Activated naive CD8-positive, alpha-beta T cell (primary cell): Measurements from ENCODE around the gene HOXD10.
A peak's percentile ranks its signal among the peaks of the same experiment; 100 is the strongest.

ENCODE experiments used
- H3K27ac Mint-ChIP-seq: one replicate; pipeline ENCODE4 v1.8.0; 2021; ENCODE audit warnings: mixed read lengths
- H3K27me3 Mint-ChIP-seq: one replicate; pipeline ENCODE4 v1.8.0; 2021; ENCODE audit warnings: mixed read lengths
- H3K36me3 Mint-ChIP-seq: one replicate; pipeline ENCODE4 v1.8.0; 2021; ENCODE audit warnings: mixed read lengths
- H3K4me1 Mint-ChIP-seq: one replicate; pipeline ENCODE4 v1.8.0; 2021; ENCODE audit warnings: low read depth, mixed read lengths
- H3K4me3 Mint-ChIP-seq: one replicate; pipeline ENCODE4 v1.8.0; 2021; ENCODE audit warnings: mild to moderate bottlenecking, mixed read lengths
- H3K9me3 Mint-ChIP-seq: one replicate; pipeline ENCODE4 v1.8.0; 2021; ENCODE audit warnings: low read depth, mixed read lengths

HOXD10 gene

GRCh38 chr2:176079831-176080539 lies 36.6 kb upstream of the HOXD10 start:
- Mint-ChIP-seq H3K4me3 (peak overlapping the region; percentile 63), H3K4me1 (peaks cover 7% of the 10 kb centered on the region), H3K27ac (peak overlapping the region; percentile 61)

DNA sequence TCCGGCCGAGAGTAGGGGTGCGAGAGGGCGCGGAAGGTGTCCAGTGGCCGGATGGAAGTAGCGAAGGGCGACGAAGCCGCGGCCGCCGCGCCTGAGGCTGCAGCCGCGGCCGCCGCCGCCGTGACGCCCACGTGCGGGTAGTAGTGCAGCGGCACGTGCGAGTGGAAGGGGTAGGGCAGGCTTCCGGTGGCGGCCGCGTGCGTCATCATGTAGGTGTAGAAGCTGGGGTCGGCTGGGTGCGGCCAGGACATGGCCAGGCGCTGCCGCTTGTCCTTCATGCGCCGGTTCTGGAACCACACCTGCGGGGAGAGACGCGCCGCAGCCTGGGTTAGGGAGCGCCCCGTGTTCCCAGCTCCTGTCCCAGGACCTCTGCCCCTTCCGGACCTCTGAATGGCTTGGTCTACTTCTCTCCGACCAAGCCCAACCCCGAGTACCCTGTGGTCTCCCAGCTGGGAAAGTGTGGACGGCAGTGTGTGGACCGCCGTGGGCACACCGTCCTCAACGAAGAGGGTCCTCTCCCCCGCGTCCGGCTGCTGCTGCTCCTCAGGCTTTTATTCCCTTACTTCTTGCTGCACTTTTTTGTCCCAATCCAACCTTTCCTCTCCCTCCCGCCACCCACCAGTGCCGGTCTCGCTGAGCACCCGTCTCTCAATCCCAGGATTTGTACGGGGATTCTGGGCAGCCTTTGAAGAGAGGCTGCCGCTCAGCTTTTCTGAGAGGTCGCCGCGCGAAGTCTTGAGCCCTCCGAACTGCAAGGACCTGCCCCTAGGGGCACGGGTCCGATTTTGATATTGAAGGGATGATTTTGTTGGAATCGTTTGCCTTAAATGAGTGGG lies 35.8 kb upstream of the HOXD10 start:
- Mint-ChIP-seq H3K9me3 (peaks cover 15% of the 10 kb centered on the region), H3K4me1 (peaks cover 7% of the 10 kb centered on the region), H3K4me3 (peak overlapping the region; percentile 40), H3K27ac (peak overlapping the region; percentile 85), H3K27me3 (peaks cover 48% of the 10 kb centered on the region), H3K36me3 (peaks cover 12% of the 10 kb centered on the region)

More at GRCh38 chr2:176079831-176080539, 36.6 kb upstream of the HOXD10 start:
- Mint-ChIP-seq H3K36me3 (peaks cover 14% of the 10 kb centered on the region), H3K9me3 (peaks cover 15% of the 10 kb centered on the region), H3K27me3 (peaks cover 53% of the 10 kb centered on the region)

DNA sequence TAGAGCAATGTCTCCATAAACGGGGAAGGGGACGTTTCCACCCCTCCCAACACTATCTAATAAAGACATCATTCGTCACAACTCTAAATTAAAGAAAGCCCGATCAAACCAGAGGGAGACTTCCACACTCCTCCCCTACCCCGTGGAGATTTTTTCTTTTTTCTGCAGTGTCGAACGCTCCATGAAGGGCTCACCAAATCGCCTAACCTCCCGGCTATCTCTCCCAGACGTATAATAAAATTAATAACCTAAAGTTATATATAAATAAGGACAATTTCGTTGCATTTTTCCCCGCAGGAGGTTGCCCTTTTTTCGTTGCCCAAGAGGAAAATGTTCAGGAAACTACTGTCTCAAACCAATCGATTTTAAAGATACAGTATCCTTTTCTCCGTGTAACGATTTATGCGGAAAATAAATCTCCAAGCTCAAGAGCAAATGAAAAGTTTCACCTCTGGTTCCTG lies 35.2 kb upstream of the HOXD10 start:
- H3K9me3 Mint-ChIP-seq: peaks cover 11% of the 10 kb centered on the region
- peaks cover 8% of the 10 kb centered on the region for H3K4me1 Mint-ChIP-seq
- H3K4me3 Mint-ChIP-seq: peak overlapping the region; percentile 40
- H3K27ac Mint-ChIP-seq: peak overlapping the region; percentile 85
- H3K27me3 Mint-ChIP-seq: peaks cover 45% of the 10 kb centered on the region
- H3K36me3 Mint-ChIP-seq: peaks cover 12% of the 10 kb centered on the region

GRCh38 chr2:176081837-176082524 lies 34.6 kb upstream of the HOXD10 start:
- peaks cover 15% of the 10 kb centered on the region for H3K36me3 Mint-ChIP-seq
- H3K4me3 Mint-ChIP-seq: peak overlapping the region; percentile 13
- peak overlapping the region; percentile 72 for H3K27ac Mint-ChIP-seq
- peaks cover 13% of the 10 kb centered on the region for H3K4me1 Mint-ChIP-seq
- H3K27me3 Mint-ChIP-seq: peaks cover 48% of the 10 kb centered on the region
- H3K9me3 Mint-ChIP-seq: peaks cover 8% of the 10 kb centered on the region

DNA sequence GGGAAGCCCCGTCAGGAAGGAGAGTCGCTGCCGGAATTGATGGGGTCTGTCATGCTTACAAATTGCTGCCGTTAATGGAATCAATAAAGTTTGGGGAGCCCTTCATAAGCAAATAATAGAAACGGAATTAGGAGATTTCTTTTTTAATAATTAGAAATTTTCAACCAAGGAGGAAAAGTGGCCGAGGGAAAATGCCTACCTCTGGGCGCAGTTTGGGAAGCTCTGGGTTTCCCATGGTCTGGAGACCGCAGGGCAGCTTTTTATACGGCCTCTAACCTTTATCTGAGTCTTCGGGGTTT lies 34.1 kb upstream of the HOXD10 start:
- H3K27me3 Mint-ChIP-seq: peaks cover 48% of the 10 kb centered on the region
- H3K4me3 Mint-ChIP-seq: no peak overlapping the region
- peaks cover 14% of the 10 kb centered on the region for H3K4me1 Mint-ChIP-seq
- peak overlapping the region; percentile 72 for H3K27ac Mint-ChIP-seq
- H3K9me3 Mint-ChIP-seq: peaks cover 8% of the 10 kb centered on the region
- peaks cover 16% of the 10 kb centered on the region for H3K36me3 Mint-ChIP-seq

DNA sequence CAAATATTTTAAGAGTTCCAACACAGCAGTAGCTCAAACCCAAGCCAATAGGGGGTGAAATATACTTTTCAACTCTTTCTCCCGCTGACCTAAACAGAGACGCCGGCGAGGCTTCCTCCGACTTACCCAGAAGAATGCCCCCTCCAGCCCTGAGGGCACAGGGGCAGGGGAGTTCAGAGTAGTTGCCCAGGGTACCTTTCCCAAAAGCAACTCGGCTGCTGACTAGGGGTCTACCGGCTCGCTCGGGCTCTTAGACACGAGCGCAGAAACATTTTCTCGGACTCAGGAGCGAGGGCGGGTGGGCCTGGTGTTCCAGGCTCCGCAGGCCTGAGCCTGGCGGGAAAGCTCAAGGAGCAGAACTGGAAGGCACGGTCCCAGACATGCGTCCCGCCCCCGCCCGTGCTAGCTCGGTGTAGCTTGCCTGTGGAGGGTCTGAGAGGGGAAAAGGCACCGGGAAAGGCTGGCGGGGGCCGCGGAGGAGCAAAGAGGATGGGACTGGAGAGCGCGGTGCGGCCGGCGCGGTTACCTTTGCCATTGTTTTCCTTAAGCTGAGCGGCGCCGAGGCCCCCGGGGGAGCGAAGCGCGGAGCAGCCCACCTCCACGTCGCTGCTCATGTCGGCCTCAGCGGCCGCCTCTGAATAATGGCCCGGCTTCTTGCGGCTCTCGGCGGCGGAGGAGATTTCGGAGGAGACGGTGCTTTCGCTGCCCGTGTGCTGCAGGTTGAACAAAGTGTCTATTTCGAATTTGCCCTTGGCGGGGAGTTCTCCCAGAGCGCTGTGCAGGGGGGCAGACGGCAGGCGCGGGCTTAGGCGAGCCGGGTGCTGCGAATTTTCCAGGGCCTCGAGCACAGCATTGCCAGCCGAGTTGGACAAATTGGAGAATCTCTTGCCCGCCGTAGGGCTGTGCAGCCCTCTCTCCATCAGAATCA lies 33.5 kb upstream of the HOXD10 start:
- H3K36me3 Mint-ChIP-seq: peaks cover 16% of the 10 kb centered on the region
- H3K27ac Mint-ChIP-seq: peak overlapping the region; percentile 78
- H3K4me3 Mint-ChIP-seq: peak overlapping the region; percentile 30
- peaks cover 16% of the 10 kb centered on the region for H3K4me1 Mint-ChIP-seq
- H3K27me3 Mint-ChIP-seq: peaks cover 50% of the 10 kb centered on the region
- H3K9me3 Mint-ChIP-seq: peaks cover 8% of the 10 kb centered on the region

DNA sequence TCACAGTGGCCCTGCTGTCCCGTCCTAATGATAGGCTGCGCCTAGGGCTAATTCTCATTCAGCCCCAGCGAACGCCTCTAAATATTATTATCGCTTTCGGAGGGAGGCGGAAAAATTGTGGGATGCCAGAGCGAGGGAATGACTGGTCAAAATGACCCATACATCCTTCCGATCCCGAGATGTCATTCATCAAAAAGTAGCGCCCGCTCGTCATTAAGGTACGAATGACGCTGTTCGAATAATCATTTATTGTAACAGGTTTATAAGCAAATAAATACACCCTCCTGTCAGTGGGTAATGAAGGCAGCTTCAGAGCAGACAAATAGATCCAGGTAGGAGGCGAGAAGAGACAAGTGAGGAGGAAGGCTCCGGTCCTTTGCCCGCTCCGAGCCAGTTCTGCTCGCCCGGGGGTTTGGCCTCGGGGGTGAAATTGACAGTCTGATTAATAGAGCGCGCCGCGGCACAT lies 32.7 kb upstream of the HOXD10 start, which contains the start of gene EVX2:
TSS of gene EVX2 (minus strand) at position 167 of the 466 bp plus-strand sequence. CDS start 186 bp downstream, outside the sequence.
- peak within 1 kb of the TSS; percentile 78 for H3K27ac Mint-ChIP-seq
- H3K4me3 Mint-ChIP-seq: peak within 1 kb of the TSS; percentile 30
- peaks cover under 1% of the 10 kb centered on the region for H3K9me3 Mint-ChIP-seq
- peaks cover 46% of the 10 kb centered on the region for H3K27me3 Mint-ChIP-seq
- peaks cover 21% of the 10 kb centered on the region for H3K4me1 Mint-ChIP-seq
- H3K36me3 Mint-ChIP-seq: peaks cover 11% of the 10 kb centered on the region

DNA sequence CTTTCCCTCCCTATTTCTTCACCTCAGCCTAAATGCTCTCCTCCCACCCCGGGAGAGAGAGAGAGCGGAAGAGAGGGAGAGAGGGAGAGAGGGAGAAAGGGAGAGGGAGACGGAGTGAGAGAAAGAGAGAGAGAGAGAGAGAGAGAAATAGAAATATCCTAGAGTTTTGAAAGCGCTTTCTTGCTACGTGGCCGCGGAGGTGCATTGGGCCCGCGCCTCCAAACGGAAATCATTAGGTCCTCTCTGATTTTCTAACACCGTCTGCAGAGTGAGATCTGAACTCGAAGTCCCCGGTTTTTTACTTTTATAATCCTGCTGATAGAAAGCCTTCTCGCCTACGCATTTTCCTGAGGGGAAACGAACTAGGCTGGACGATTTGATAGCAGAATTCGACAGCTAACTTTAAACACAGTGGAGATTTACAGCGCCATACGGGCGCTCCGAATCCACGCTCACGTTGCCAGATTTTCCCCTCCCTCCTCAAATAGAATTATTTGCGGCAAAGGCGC lies 31.9 kb upstream of the HOXD10 start:
- Mint-ChIP-seq H3K36me3 (peaks cover 5% of the 10 kb centered on the region), H3K4me1 (peaks cover 15% of the 10 kb centered on the region), H3K4me3 (no peak overlapping the region), H3K9me3 (no peaks in the 10 kb centered on the region), H3K27me3 (peaks cover 44% of the 10 kb centered on the region), H3K27ac (peak overlapping the region; percentile 58)

GRCh38 chr2:176085120-176085788 lies 31.3 kb upstream of the HOXD10 start:
- Mint-ChIP-seq H3K4me3 (no peak overlapping the region), H3K27me3 (peaks cover 49% of the 10 kb centered on the region), H3K27ac (no peak overlapping the region), H3K36me3 (peaks cover 5% of the 10 kb centered on the region), H3K9me3 (no peaks in the 10 kb centered on the region), H3K4me1 (peaks cover 14% of the 10 kb centered on the region)

DNA sequence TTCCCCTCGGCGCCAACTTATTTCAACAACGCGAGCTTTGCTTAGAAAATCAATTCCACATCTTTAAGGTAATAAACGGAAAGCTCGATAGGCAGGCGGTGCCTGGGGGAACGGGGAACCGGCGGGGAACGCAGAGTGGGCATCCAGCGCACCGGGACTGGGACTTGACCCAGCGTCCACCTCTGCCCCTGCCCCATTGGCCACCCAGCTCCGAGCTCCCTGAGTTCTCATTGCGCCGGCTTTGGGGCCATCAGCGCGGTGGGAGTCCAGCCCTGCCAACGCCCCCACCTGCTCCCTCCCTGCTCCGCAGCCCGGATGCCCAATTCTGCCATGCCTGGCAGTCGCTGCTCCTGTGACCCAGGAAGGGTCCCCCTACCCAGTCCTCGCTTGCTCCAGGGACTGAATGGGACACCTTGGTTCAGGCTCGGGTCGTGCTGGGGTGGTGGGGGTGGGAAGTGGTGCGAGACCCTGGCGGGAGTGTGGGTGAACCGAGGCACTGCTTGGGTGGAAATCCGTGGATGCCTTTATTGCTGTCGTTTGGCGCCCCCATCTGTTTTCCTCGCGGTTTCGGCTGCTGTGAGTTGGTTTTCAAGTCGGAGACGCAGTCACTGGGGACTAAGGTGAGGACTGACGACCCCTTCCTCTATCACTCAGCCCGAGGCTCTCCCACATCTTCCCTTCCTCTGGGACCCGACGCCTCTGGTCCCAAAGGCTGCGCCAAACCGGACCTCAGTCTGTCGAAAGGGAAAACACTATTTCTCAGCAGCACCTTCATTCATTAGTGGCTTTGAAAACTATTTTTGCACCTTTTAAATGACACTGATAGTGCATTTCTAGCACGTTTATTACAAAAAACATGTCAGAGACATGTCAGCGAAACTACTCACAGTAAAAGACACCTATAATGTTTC lies 30.5 kb upstream of the HOXD10 start:
- no peaks in the 10 kb centered on the region for H3K9me3 Mint-ChIP-seq
- peaks cover 55% of the 10 kb centered on the region for H3K27me3 Mint-ChIP-seq
- peaks cover 5% of the 10 kb centered on the region for H3K36me3 Mint-ChIP-seq
- peaks cover 14% of the 10 kb centered on the region for H3K4me1 Mint-ChIP-seq
- H3K4me3 Mint-ChIP-seq: no peak overlapping the region
- H3K27ac Mint-ChIP-seq: no peak overlapping the region

GRCh38 chr2:176087330-176088047 lies 29.1 kb upstream of the HOXD10 start:
- Mint-ChIP-seq H3K4me1 (peaks cover 23% of the 10 kb centered on the region), H3K27ac (no peak overlapping the region), H3K9me3 (no peaks in the 10 kb centered on the region), H3K36me3 (peaks cover 5% of the 10 kb centered on the region), H3K4me3 (no peak overlapping the region), H3K27me3 (peaks cover 62% of the 10 kb centered on the region)
